H1 (cell line): ENCODE measurements around the gene SRRM3. TPM values are rescaled to one million over a fixed set of nuclear protein-coding genes. Genes with fewer than 3 reads are reported as not detected.

Experiments
- CTCF ChIA-PET: fragments of 300-600 bp; sonication (Branson Sonifier 250); formaldehyde crosslinking; loops from one replicate; lab custom pipeline; 2021; ENCODE audit not compliant: partially characterized antibody; lab: Charles Lee
- POLR2A ChIA-PET: fragments of 300-600 bp; sonication (Branson Sonifier 250); formaldehyde crosslinking; loops from one replicate; lab custom pipeline; 2021; ENCODE audit warnings: inconsistent platforms; ENCODE audit not compliant: partially characterized antibody; lab: Charles Lee
- DNase-seq, 2 experiments: peaks; one replicate each; pipeline versions ENCODE4 v3.0.0 to v3.0.0-alpha.2; 2010 to 2022; ENCODE audit warnings: low spot score in 2 of 2, low read depth in 1 of 2, mixed read lengths in 1 of 2
- FAIRE-seq: peaks from 2 replicates; lab custom pipeline; 2011; peaks lifted over from hg19 to GRCh38; lab: Jason Lieb, UNC
- H2AFZ ChIP-seq: 2 replicates; pipeline ENCODE4 v1.8.1; 2012; ENCODE audit warnings: low read length, inconsistent platforms
- H2AK5ac ChIP-seq: 2 replicates; pipeline ENCODE4 v1.6.1; 2013; ENCODE audit warnings: low read depth, low read length
- H2BK120ac ChIP-seq: replicated peaks from 2 replicates; pipeline ENCODE3; 2013; ENCODE audit warnings: low read depth, low read length, inconsistent platforms
- H2BK12ac ChIP-seq: 2 replicates; pipeline ENCODE4 v1.6.1; 2013; ENCODE audit warnings: low read depth, low read length
- H2BK15ac ChIP-seq: 2 replicates; pipeline ENCODE4 v1.6.1; 2013; ENCODE audit warnings: low read length
- H2BK20ac ChIP-seq: 2 replicates; pipeline ENCODE4 v1.6.1; 2013; ENCODE audit warnings: low read length
- H2BK5ac ChIP-seq: 2 replicates; pipeline ENCODE4 v1.6.1; 2013; ENCODE audit warnings: low read depth, low read length
- H3K14ac ChIP-seq: 2 replicates; pipeline ENCODE4 v1.6.1; 2013; ENCODE audit warnings: inconsistent platforms; ENCODE audit not compliant: insufficient read length
- H3K18ac ChIP-seq: 2 replicates; pipeline ENCODE4 v1.6.1; 2013; ENCODE audit warnings: low read length; ENCODE audit errors: extremely low read depth
- H3K23ac ChIP-seq: 2 replicates; pipeline ENCODE4 v1.6.1; 2013; ENCODE audit warnings: inconsistent platforms; ENCODE audit not compliant: insufficient read length
- H3K23me2 ChIP-seq: 2 replicates; pipeline ENCODE4 v1.6.1; 2013; ENCODE audit warnings: low read depth, low read length
- H3K27ac ChIP-seq: 2 replicates; pipeline ENCODE4 v1.6.1; 2011; ENCODE audit warnings: low read depth, low read length, inconsistent platforms
- H3K27me3 ChIP-seq, 4 experiments: replicated peaks in 1 of 4; 1 replicate in 1 of 4; 2 replicates in 3 of 4; pipeline versions ENCODE4 v1.6.1 to v1.8.1; 2011 to 2013; ENCODE audit warnings: low read length in 3 of 4, mild to moderate bottlenecking in 3 of 4, inconsistent platforms in 2 of 4, mixed read lengths in 2 of 4, moderate library complexity in 1 of 4; ENCODE audit not compliant: control insufficient read depth in 3 of 4, insufficient read depth in 3 of 4; ENCODE audit errors: extremely low read depth in 1 of 4
- H3K36me3 ChIP-seq, 4 experiments: 2 replicates each; pipeline versions ENCODE4 v1.6.1 to v1.8.1; 2011 to 2013; ENCODE audit warnings: mild to moderate bottlenecking in 4 of 4, low read length in 3 of 4, moderate library complexity in 2 of 4, control low read depth in 1 of 4, inconsistent platforms in 1 of 4; ENCODE audit not compliant: insufficient read depth in 4 of 4, control insufficient read depth in 2 of 4
- H3K4ac ChIP-seq: replicated peaks from 2 replicates; pipeline ENCODE3; 2013; ENCODE audit warnings: low read length, low read depth, mixed read lengths, inconsistent platforms; ENCODE audit not compliant: insufficient read length
- H3K4me1 ChIP-seq, 4 experiments: replicated peaks in 1 of 4; 1 replicate in 1 of 4; 2 replicates in 3 of 4; pipeline versions ENCODE4 v1.6.1 to v1.8.1; 2011 to 2013; ENCODE audit warnings: low read length in 3 of 4, inconsistent platforms in 2 of 4, mixed read lengths in 1 of 4; ENCODE audit not compliant: insufficient read depth in 4 of 4, control insufficient read depth in 3 of 4
- H3K4me2 ChIP-seq, 2 experiments: 2 replicates each; pipeline versions ENCODE4 v1.6.1 to v1.8.1; 2011 to 2013; ENCODE audit warnings: low read depth in 2 of 2, low read length in 2 of 2, control low read depth in 1 of 2, inconsistent platforms in 1 of 2, mild to moderate bottlenecking in 1 of 2; ENCODE audit not compliant: insufficient read depth in 1 of 2
- H3K4me3 ChIP-seq, 4 experiments: fragments of 200-600, 300-600 bp in 1 of 4; sonication (generic), shearing (Covaris generic), sonication (Bioruptor Twin) in 1 of 4; 2 replicates each; pipeline versions ENCODE4 v1.5.1 to v1.8.1; 2011 to 2016; ENCODE audit warnings: low read length in 4 of 4, low read depth in 3 of 4, control low read depth in 2 of 4, inconsistent platforms in 2 of 4, mild to moderate bottlenecking in 2 of 4, mixed read lengths in 1 of 4, moderate library complexity in 1 of 4; ENCODE audit not compliant: insufficient read depth in 2 of 4; ENCODE audit errors: extremely low read depth in 1 of 4
- H3K56ac ChIP-seq: replicated peaks from 2 replicates; pipeline ENCODE3; 2013; ENCODE audit warnings: low read depth, mild to moderate bottlenecking, mixed read lengths, low read length, inconsistent platforms; ENCODE audit not compliant: insufficient read length
- H3K79me1 ChIP-seq: 2 replicates; pipeline ENCODE4 v1.6.1; 2013; ENCODE audit warnings: low read depth, low read length, control low read depth
- H3K79me2 ChIP-seq, 2 experiments: 2 replicates each; pipeline versions ENCODE4 v1.6.1 to v1.8.1; 2012 to 2013; ENCODE audit warnings: low read length in 2 of 2, mild to moderate bottlenecking in 2 of 2, inconsistent platforms in 1 of 2; ENCODE audit not compliant: insufficient read depth in 2 of 2, control insufficient read depth in 1 of 2
- H3K9ac ChIP-seq, 4 experiments: replicated peaks in 1 of 4; 1 replicate in 1 of 4; 2 replicates in 3 of 4; pipeline versions ENCODE4 v1.6.1 to v1.8.1; 2011 to 2013; ENCODE audit warnings: low read depth in 3 of 4, low read length in 3 of 4, control low read depth in 2 of 4, mild to moderate bottlenecking in 2 of 4, moderate library complexity in 2 of 4, inconsistent platforms in 1 of 4; ENCODE audit errors: extremely low read depth in 1 of 4
- H3K9me3 ChIP-seq, 2 experiments: 2 replicates each; pipeline versions ENCODE4 v1.6.1 to v1.8.1; 2012 to 2013; ENCODE audit warnings: mild to moderate bottlenecking in 2 of 2, moderate library complexity in 2 of 2, control low read depth in 1 of 2, inconsistent platforms in 1 of 2, low read depth in 1 of 2, low read length in 1 of 2, mixed read lengths in 1 of 2; ENCODE audit not compliant: insufficient read depth in 2 of 2
- H4K20me1 ChIP-seq, 2 experiments: replicated peaks in 1 of 2; 2 replicates each; pipeline versions ENCODE3 to v1.8.1; 2011 to 2013; ENCODE audit warnings: inconsistent platforms in 2 of 2, low read length in 2 of 2, mild to moderate bottlenecking in 1 of 2; ENCODE audit not compliant: insufficient read depth in 2 of 2, control insufficient read depth in 1 of 2
- H4K5ac ChIP-seq: 2 replicates; pipeline ENCODE4 v1.6.1; 2013; ENCODE audit warnings: low read length, low read depth, mixed read lengths, inconsistent platforms; ENCODE audit not compliant: insufficient read length
- H4K8ac ChIP-seq: 2 replicates; pipeline ENCODE4 v1.8.0; 2013; ENCODE audit warnings: mild to moderate bottlenecking, moderate library complexity, low read length, inconsistent platforms; ENCODE audit not compliant: insufficient read depth; ENCODE audit errors: extremely low read depth
- H4K91ac ChIP-seq: replicated peaks from 2 replicates; pipeline ENCODE3; 2013; ENCODE audit warnings: low read length, mixed read lengths, inconsistent platforms; ENCODE audit not compliant: insufficient read length
- CHD2 ChIP-seq: IDR thresholded peaks from 2 replicates; pipeline ENCODE4 v1.6.1; 2012; ENCODE audit warnings: low read length, improper control_type of control experiment
- KDM4A ChIP-seq: IDR thresholded peaks from one replicate; pipeline ENCODE4 v1.7.1; 2012; ENCODE audit warnings: low read depth, mild to moderate bottlenecking, moderate library complexity, low read length, inconsistent platforms; ENCODE audit not compliant: severe bottlenecking
- POU5F1 ChIP-seq: IDR thresholded peaks from 2 replicates; pipeline ENCODE4 v1.6.1; 2011; ENCODE audit warnings: low read depth, mild to moderate bottlenecking, low read length, moderate library complexity
- SP2 ChIP-seq: IDR thresholded peaks from 2 replicates; pipeline ENCODE4 v1.6.1; 2012; ENCODE audit warnings: mild to moderate bottlenecking, low read length, inconsistent platforms
- WGBS, 2 experiments: shearing (Covaris generic) in 1 of 2; methylation state at CpG; one replicate each; pipeline versions ENCODE4 v1.1.6 to v1.1.7; 2013 to 2015; ENCODE audit warnings: low lambda C conversion rate in 2 of 2, mixed read lengths in 2 of 2, inconsistent platforms in 1 of 2, low coverage in 1 of 2, missing lambda C conversion rate in 1 of 2; ENCODE audit not compliant: insufficient replicate concordance in 2 of 2, insufficient coverage in 1 of 2, insufficient read length in 1 of 2; ENCODE audit errors: extremely low coverage in 1 of 2, missing lambda C conversion rate in 1 of 2; 5-methylcytosine and 5-hydroxymethylcytosine counted together
- polyA plus RNA-seq, 7 experiments: library from polyadenylated mRNA; depleted of rRNA in 3 of 7; stranded (reverse) in 5 of 7; unstranded in 2 of 7; fragments of >200 nt in 5 of 7; fragments of 200-250 nt in 2 of 7; gene quantifications; 1 replicate in 5 of 7; 2 replicates in 1 of 7; 4 replicates in 1 of 7; pipeline versions ENCODE4 v1.2.1 to v1.2.3, GENCODE V29; 2011 to 2013; ENCODE audit warnings: missing spikeins in 2 of 7, mixed read lengths in 2 of 7
- total RNA-seq: library from RNA; stranded (reverse); fragmentation: NEBNext Ultra II Directional; extraction: Animal tissue kit (Norgen Biotek cat#: 25700); gene quantifications from 2 replicates; pipeline ENCODE4 v1.2.1, GENCODE V29; 2021

The SRRM3 gene
- total and polyA plus RNA-seq, 2 of the 8 experiments (the other 6 are each of a cell fraction or from before 2014, with no cell fraction given) = 10.4 to 17.4 TPM

DNA sequence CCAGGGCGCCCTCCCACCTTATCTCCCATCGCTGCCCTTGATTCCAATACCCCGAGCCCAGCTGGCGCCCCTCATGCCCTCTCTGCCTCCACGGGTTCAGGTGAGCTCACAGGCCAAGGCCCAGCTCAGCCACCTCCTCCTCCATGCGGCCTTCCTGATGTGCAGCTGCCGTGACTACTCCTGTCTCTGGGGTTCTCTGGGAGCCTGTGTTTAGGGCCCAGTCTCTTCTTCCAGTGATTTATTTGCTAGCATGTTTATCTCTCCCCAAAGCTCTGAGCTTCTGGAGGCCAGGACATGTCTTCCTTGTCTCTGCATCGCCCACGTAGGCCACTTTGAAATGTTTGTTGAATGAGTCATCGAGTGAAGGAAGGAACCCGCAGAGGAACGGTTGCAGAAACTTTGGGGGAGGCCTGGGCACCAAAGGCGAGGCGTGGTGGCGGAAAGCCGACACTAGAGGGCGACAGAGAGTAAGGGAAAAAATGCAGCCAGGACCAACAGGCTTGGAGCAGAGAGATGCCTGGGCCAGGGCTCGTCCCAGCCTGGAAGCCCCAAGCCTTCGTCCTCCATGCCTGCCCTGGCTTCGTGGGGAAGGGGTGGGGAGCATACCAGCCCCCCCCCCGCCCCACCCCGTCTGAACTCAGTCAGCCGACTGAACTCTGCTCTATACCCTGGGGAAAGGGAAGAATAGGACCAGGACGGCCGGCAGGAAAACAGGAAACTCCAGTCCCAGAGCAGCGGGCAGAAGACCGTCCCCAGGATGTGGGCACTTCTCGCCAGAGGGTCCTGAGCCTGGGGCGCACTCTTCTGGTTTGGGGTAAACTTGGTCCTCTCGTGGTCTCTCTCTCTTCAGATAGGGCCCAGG, 89.9 kb downstream of the SRRM3 start:
- Histone ChIP-seq H2BK5ac (peak overlapping the region; percentile 75; the same call in 1 of the 2 replicates), H4K91ac (peak overlapping the region; percentile 92), H2AFZ (no peak overlapping the region), H3K56ac (no peak overlapping the region), H4K8ac (peak overlapping the region; percentile 54; the same call in 1 of the 2 replicates), H3K79me2 (no peaks in the 10 kb centered on the region), H3K27me3 (no peaks in the 10 kb centered on the region), H3K27ac (peak overlapping the region; percentile 53; the same call in 1 of the 2 replicates), H2BK20ac (peak overlapping the region; percentile 97; the same call in 1 of the 2 replicates), H3K4ac (peak overlapping the region; percentile 7), H2BK15ac (no peak overlapping the region), H3K18ac (peak overlapping the region; percentile 73), H3K14ac (no peak overlapping the region), H3K4me1 (peaks cover 0 to 22% (median 11%) of the 10 kb centered on the region in 4 experiments; a peak in 6 of 7 replicates), H3K9me3 (no peaks in the 10 kb centered on the region), H2AK5ac (no peak overlapping the region; the same call in 1 of the 2 replicates), H3K79me1 (no peaks in the 10 kb centered on the region), H3K4me2 (peak overlapping the region in 1 of 2 experiments; percentile 27; a peak in 2 of 4 replicates), H3K36me3 (no peaks in the 10 kb centered on the region), H3K23ac (no peak overlapping the region), H2BK120ac (peak overlapping the region; percentile 10), H4K20me1 (no peaks in the 10 kb centered on the region), H3K4me3 (peak overlapping the region in 1 of 4 experiments; percentile 23; a peak in 1 of 8 replicates), H2BK12ac (peak overlapping the region; percentile 95), H4K5ac (peak overlapping the region; percentile 32), H3K9ac (peak overlapping the region in 2 of 4 experiments; percentile 13 to 19; a peak in 3 of 7 replicates), H3K23me2 (no peaks in the 10 kb centered on the region; the same call in 1 of the 2 replicates)
- POLR2A ChIA-PET = interaction anchor here (0.9 to 2.7 kb wide), 10 partner anchors 8 to 27 kb away, joined by 3 to 22 read pairs (median 6); no protein-coding TSS in a partner anchor
- CTCF ChIA-PET = interaction anchor here (0.6 to 19.4 kb wide), 29 partner anchors 9 to 225 kb away, joined by 3 to 426 read pairs (median 4); partner anchors contain the start of genes HSPB1 and SRRM3
- FAIRE-seq (peak; percentile 65), DNase-seq (peak; percentile 91 to 99)
- WGBS, 2 experiments = 31% methylated on average over 30 of the region's 30 CpGs; no CpG with 5 or more reads in 1 of the 2 experiments
- TF ChIP-seq POU5F1 (no peak), KDM4A (no peak), SP2 (no peak), CHD2 (0 out of 2 replicates have a peak, but pooled peaks have one; percentile 32)
